UCSD-AML1 (cell line): ENCODE results near the gene KLHL2.

Experiments used
- DNase-seq: peaks from one replicate; lab custom pipeline; 2025; ENCODE audit not compliant: unreplicated experiment; lab: John Stamatoyannopoulos, UW

Gene KLHL2

GRCh38 chr4:165360985-165361670 lies 153.8 kb downstream of the KLHL2 start:
- DNase-seq = no peak

DNA sequence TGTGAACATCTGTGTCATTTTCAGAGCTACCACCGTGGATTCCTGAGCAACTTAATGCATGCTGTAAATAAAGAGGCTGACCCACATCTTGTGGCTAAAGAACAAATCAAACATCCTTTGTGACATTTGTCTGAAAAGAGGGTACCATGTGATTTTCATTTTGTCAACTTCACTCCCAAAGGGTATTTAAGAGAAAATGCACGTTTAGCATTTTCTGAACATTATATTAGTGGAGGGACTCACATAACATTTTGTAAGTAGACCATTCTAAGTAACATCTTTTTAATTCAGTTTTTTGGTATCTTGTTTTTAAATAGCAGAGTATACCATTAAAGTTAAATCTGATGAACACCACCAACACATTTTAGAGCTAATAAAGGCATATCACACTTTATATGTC lies 154.4 kb downstream of the KLHL2 start:
- DNase-seq = no peak

DNA sequence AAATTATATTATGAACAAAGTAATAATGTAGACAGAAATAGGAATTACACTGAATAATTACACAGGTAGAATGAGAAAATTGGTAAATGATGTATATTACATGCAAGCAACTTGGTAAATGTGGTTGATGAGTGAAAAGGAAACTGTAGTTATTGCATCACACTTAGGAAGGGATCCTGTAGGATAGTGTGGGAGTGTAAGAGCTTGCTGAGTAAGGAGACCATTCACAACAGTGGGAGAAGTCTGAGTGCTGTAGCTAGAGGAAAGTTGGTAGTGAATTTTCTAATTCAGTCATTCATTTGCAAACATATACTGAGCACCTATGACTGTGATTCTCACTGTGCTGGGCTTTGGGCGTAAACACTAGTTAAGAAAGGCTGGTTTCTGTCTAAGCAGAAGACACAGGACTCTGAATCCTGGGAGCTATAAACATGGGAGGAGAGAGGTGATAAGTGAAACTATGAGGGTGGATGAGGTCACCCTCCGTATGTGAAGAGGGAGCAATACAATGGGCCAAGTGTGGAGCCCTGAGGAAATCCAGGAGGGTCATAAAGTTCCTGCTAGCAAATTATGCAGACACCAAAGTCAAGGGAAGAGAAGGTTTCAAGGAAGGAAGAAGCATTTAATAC lies 157.2 kb downstream of the KLHL2 start:
- no peak for DNase-seq

- DNase-seq = no peak
Measured at GRCh38 chr4:165367040-165367439, 159.7 kb downstream of the KLHL2 start.

GRCh38 chr4:165368114-165368513 lies 160.8 kb downstream of the KLHL2 start:
- no peak for DNase-seq

- no peak for DNase-seq
Measured at GRCh38 chr4:165368567-165368966, 161.2 kb downstream of the KLHL2 start.

GRCh38 chr4:165369522-165369921 lies 162.2 kb downstream of the KLHL2 start:
- no peak for DNase-seq

- no peak for DNase-seq
Measured at GRCh38 chr4:165370530-165370929, 163.2 kb downstream of the KLHL2 start.
